ENCODE measurements around the gene HTR7. TPM values are rescaled to one million over a fixed set of nuclear protein-coding genes. Genes with fewer than 3 reads are reported as not detected.

HTR7 gene
- total and polyA plus RNA-seq, 2 donors from 2014 or later, result 0.38 TPM; not detected in 1

- H3K4me1 ChIP-seq (ENCODE audit: control insufficient read depth in 2 of 3, insufficient read depth in 2 of 3, low read depth in 1 of 3, low read length in 3 of 3), result no peaks in the 10 kb centered on the region
- no peaks in the 10 kb centered on the region for H3K27me3 ChIP-seq (ENCODE audit: control insufficient read depth, insufficient read depth, low read length)
- FAIRE-seq, result no peak
- peak in 2 of 5 donors; percentile 11 to 51 for DNase-seq
- H3K36me3 ChIP-seq (ENCODE audit: control insufficient read depth in 2 of 3, insufficient read depth in 3 of 3, low read length in 3 of 3), result no peaks in the 10 kb centered on the region
- H3K9ac ChIP-seq (ENCODE audit: low read length in 3 of 3), result no peak overlapping the region
- H3K4me3 ChIP-seq (ENCODE audit: low read length in 3 of 3), result no peak overlapping the region
- TF ChIP-seq CTCF (IDR thresholded peaks at IDR 0.05; ENCODE audit: borderline replicate concordance, extremely low read depth, insufficient read depth), result no peak
- intact Hi-C loops (cut with DNase I), result no loop called here
- H3K27ac ChIP-seq (ENCODE audit: low read depth in 2 of 2, low read length in 2 of 2), result no peak overlapping the region
- no peaks in the 10 kb centered on the region for H3K9me3 ChIP-seq (ENCODE audit: control insufficient read depth in 2 of 3, insufficient read depth in 1 of 3, low read length in 3 of 3)
Measured at GRCh38 chr10:90738885-90739284, 119.0 kb downstream of the HTR7 start.

- no peak overlapping the region for H3K9ac ChIP-seq (ENCODE audit: low read length in 3 of 3)
- H3K36me3 ChIP-seq (ENCODE audit: control insufficient read depth in 2 of 3, insufficient read depth in 3 of 3, low read length in 3 of 3), result no peaks in the 10 kb centered on the region
- intact Hi-C loops (cut with DNase I), result no loop called here
- H3K4me1 ChIP-seq (ENCODE audit: control insufficient read depth in 2 of 3, insufficient read depth in 2 of 3, low read depth in 1 of 3, low read length in 3 of 3), result no peaks in the 10 kb centered on the region
- H3K9me3 ChIP-seq (ENCODE audit: control insufficient read depth in 2 of 3, insufficient read depth in 1 of 3, low read length in 3 of 3), result no peaks in the 10 kb centered on the region
- H3K4me3 ChIP-seq (ENCODE audit: low read length in 3 of 3), result no peak overlapping the region
- H3K27me3 ChIP-seq (ENCODE audit: control insufficient read depth, insufficient read depth, low read length), result no peaks in the 10 kb centered on the region
- no peak overlapping the region for H3K27ac ChIP-seq (ENCODE audit: low read depth in 2 of 2, low read length in 2 of 2)
- FAIRE-seq (no peak), DNase-seq (no peak)
- TF ChIP-seq CTCF (IDR thresholded peaks at IDR 0.05; ENCODE audit: borderline replicate concordance, extremely low read depth, insufficient read depth), result no peak
Measured at GRCh38 chr10:90734415-90734814, 123.4 kb downstream of the HTR7 start.

GRCh38 chr10:90732581-90732980, 125.3 kb downstream of the HTR7 start:
- no peak overlapping the region for H3K9ac ChIP-seq (ENCODE audit: low read length in 3 of 3)
- H3K4me1 ChIP-seq (ENCODE audit: control insufficient read depth in 2 of 3, insufficient read depth in 2 of 3, low read depth in 1 of 3, low read length in 3 of 3), result no peaks in the 10 kb centered on the region
- H3K4me3 ChIP-seq (ENCODE audit: low read length in 3 of 3), result no peak overlapping the region
- no peaks in the 10 kb centered on the region for H3K27me3 ChIP-seq (ENCODE audit: control insufficient read depth, insufficient read depth, low read length)
- H3K9me3 ChIP-seq (ENCODE audit: control insufficient read depth in 2 of 3, insufficient read depth in 1 of 3, low read length in 3 of 3), result no peaks in the 10 kb centered on the region
- FAIRE-seq (no peak), DNase-seq (no peak)
- no peak for TF ChIP-seq CTCF (IDR thresholded peaks at IDR 0.05; ENCODE audit: borderline replicate concordance, extremely low read depth, insufficient read depth)
- H3K36me3 ChIP-seq (ENCODE audit: control insufficient read depth in 2 of 3, insufficient read depth in 3 of 3, low read length in 3 of 3), result no peaks in the 10 kb centered on the region
- intact Hi-C loops (cut with DNase I), result no loop called here
- no peak overlapping the region for H3K27ac ChIP-seq (ENCODE audit: low read depth in 2 of 2, low read length in 2 of 2)

- Histone ChIP-seq H3K4me1 (ENCODE audit: control insufficient read depth in 2 of 3, insufficient read depth in 2 of 3, low read depth in 1 of 3, low read length in 3 of 3) (no peaks in the 10 kb centered on the region), H3K27me3 (ENCODE audit: control insufficient read depth, insufficient read depth, low read length) (no peaks in the 10 kb centered on the region), H3K27ac (ENCODE audit: low read depth in 2 of 2, low read length in 2 of 2) (no peak overlapping the region), H3K4me3 (ENCODE audit: low read length in 3 of 3) (no peak overlapping the region), H3K36me3 (ENCODE audit: control insufficient read depth in 2 of 3, insufficient read depth in 3 of 3, low read length in 3 of 3) (no peaks in the 10 kb centered on the region), H3K9me3 (ENCODE audit: control insufficient read depth in 2 of 3, insufficient read depth in 1 of 3, low read length in 3 of 3) (no peaks in the 10 kb centered on the region), H3K9ac (ENCODE audit: low read length in 3 of 3) (no peak overlapping the region)
- DNase-seq (no peak), FAIRE-seq (no peak)
- TF ChIP-seq CTCF (IDR thresholded peaks at IDR 0.05; ENCODE audit: borderline replicate concordance, extremely low read depth, insufficient read depth), result no peak
- intact Hi-C loops (cut with DNase I), result no loop called here
Measured at GRCh38 chr10:90723416-90724068, 134.3 kb downstream of the HTR7 start.

Measured in kidney (tissue), 14 donors.